Thoracic aorta endothelial cell (primary cell): ENCODE measurements around the gene TMEM139. TPM values are rescaled to one million over a fixed set of nuclear protein-coding genes. Genes with fewer than 3 reads are reported as not detected.

Source experiments
- small RNA-seq: library from RNA; depleted of rRNA; stranded (forward); fragments of <200 nt; gene quantifications from one replicate; pipeline ENCODE3, GENCODE V24; 2012
- total RNA-seq: library from RNA; depleted of rRNA; stranded (reverse); fragments of >200 nt; gene quantifications from 2 replicates; pipeline ENCODE4 v1.2.3, GENCODE V29; 2012

Gene TMEM139
- total RNA-seq, result not detected in 2 replicates

GRCh38 chr7:143284591-143285469 lies at the start of gene TMEM139:
Gene TMEM139 (plus strand): TSS chr7:143284958. CDS start chr7:143285958, 1,000 bp downstream.

GRCh38 chr7:143263266-143264195 lies 21.2 kb upstream of the TMEM139 start, which contains the start of gene GSTK1:
Gene GSTK1 (plus strand): TSS chr7:143263441. CDS start chr7:143263514, 73 bp downstream.

GRCh38 chr7:143287935-143288826 lies 3.4 kb downstream of the TMEM139 start, which contains the start of gene CASP2:
Gene CASP2 (plus strand): TSS chr7:143288351. CDS start chr7:143288456, 105 bp downstream.

GRCh38 chr7:143315776-143316175 lies 31.0 kb downstream of the TMEM139 start, which contains the start of gene CLCN1:
Gene CLCN1 (plus strand): TSS chr7:143316111. CDS start chr7:143316213, 102 bp downstream.

Small RNA genes lying within 50 kb of the gene (small RNA-seq; reads per million reads assigned to genes)
- gene RN7SL481P (not detected), gene RN7SL535P (not detected)

Other genes starting within 250 kb of the TMEM139 start
- not detected in 2 replicates for gene OR6V1, start 232.6 kb upstream of the TMEM139 start, total RNA-seq
- gene PIP, start 152.9 kb upstream of the TMEM139 start, total RNA-seq, result not detected in 2 replicates
- not detected in 2 replicates for gene TAS2R39, start 101.5 kb upstream of the TMEM139 start, total RNA-seq
- gene TAS2R40, start 62.9 kb upstream of the TMEM139 start, total RNA-seq, result not detected in 2 replicates
- 58.6 and 66.1 TPM in 2 replicates for gene GSTK1, start 21.5 kb upstream of the TMEM139 start, total RNA-seq
- gene CASP2, start 3.4 kb downstream of the TMEM139 start, total RNA-seq, result 20.1 and 26.9 TPM in 2 replicates
- gene CLCN1, start 31.2 kb downstream of the TMEM139 start, total RNA-seq, result not detected in 2 replicates
- 0.93 TPM in 2 replicates for gene FAM131B, start 77.8 kb downstream of the TMEM139 start, total RNA-seq
- 78.3 and 95.2 TPM in 2 replicates for gene ZYX, start 96.4 kb downstream of the TMEM139 start, total RNA-seq
- under 0.01 TPM in 1 of 2 replicates, not detected in the other for gene EPHA1, start 123.9 kb downstream of the TMEM139 start, total RNA-seq
- not detected in 2 replicates for gene TAS2R60, start 158.5 kb downstream of the TMEM139 start, total RNA-seq
- not detected in 2 replicates for gene TAS2R41, start 192.9 kb downstream of the TMEM139 start, total RNA-seq